ENCODE measurements around the gene PCDHGB2.

GRCh38 chr5:141362719-141363118, 2.9 kb downstream of the PCDHGB2 start:
- TF ChIP-seq CTCF (IDR thresholded peaks at IDR 0.05) (no peak), POLR2AphosphoS5 (IDR thresholded peaks at IDR 0.05) (no peak), EP300 (IDR thresholded peaks at IDR 0.05; ENCODE audit: low read depth) (no peak), POLR2A (IDR thresholded peaks at IDR 0.05) (no peak)

Data from transverse colon (tissue), 4 donors.